Measurements from ENCODE around the gene GPS2.

DNA sequence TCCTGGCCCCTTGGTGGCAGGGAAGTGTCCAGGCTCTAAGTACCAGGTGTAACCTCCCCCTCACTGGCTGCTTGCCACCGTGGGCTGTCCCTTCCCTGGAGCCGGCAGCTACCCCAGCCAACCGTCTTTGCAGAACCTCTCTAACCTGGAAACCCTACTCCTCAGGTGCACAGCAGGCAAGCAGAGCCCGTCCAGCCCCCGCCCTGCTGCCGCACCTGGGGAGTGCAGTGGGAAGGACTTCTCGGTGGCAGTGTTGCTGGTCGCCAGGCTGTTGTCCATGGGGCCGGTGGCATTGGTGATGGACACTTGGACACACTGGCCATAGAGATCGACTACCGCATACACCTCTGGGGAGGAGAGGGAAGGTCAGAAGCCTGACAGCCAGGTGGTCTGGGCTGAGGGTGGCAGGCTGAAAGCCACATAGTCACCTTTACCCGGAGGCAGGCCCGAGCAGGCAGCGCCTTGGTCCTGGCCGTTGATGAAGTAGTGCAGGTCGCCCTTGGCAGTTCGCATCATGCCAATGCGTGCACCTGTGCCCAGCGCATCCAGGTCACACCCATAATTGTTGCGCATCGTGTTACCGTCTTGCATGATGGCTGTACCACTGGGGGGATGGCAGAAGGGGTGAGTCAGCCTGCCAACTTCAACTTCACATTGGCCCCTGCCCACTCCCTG, 7.5 kb upstream of the GPS2 start:
- TF ChIP-seq ZNF311 (tag by site-specific recombination; IDR thresholded peaks at IDR 0.05; ENCODE audit: borderline replicate concordance) = no peak
- no peak for TF ChIP-seq KLF8 (tag by site-specific recombination; IDR thresholded peaks at IDR 0.05)
- no peak for TF ChIP-seq MEIS1 (CRISPR knock-in tag; IDR thresholded peaks at IDR 0.05; ENCODE audit: borderline replicate concordance)
- TF ChIP-seq KLF1 (tag by site-specific recombination; IDR thresholded peaks at IDR 0.05) = no peak
- TF ChIP-seq, protein P1, sequence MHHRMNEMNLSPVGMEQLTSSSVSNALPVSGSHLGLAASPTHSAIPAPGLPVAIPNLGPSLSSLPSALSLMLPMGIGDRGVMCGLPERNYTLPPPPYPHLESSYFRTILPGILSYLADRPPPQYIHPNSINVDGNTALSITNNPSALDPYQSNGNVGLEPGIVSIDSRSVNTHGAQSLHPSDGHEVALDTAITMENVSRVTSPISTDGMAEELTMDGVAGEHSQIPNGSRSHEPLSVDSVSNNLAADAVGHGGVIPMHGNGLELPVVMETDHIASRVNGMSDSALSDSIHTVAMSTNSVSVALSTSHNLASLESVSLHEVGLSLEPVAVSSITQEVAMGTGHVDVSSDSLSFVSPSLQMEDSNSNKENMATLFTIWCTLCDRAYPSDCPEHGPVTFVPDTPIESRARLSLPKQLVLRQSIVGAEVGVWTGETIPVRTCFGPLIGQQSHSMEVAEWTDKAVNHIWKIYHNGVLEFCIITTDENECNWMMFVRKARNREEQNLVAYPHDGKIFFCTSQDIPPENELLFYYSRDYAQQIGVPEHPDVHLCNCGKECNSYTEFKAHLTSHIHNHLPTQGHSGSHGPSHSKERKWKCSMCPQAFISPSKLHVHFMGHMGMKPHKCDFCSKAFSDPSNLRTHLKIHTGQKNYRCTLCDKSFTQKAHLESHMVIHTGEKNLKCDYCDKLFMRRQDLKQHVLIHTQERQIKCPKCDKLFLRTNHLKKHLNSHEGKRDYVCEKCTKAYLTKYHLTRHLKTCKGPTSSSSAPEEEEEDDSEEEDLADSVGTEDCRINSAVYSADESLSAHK (tag by site-specific recombination; IDR thresholded peaks at IDR 0.05) = no peak
- TF ChIP-seq, protein P2, sequence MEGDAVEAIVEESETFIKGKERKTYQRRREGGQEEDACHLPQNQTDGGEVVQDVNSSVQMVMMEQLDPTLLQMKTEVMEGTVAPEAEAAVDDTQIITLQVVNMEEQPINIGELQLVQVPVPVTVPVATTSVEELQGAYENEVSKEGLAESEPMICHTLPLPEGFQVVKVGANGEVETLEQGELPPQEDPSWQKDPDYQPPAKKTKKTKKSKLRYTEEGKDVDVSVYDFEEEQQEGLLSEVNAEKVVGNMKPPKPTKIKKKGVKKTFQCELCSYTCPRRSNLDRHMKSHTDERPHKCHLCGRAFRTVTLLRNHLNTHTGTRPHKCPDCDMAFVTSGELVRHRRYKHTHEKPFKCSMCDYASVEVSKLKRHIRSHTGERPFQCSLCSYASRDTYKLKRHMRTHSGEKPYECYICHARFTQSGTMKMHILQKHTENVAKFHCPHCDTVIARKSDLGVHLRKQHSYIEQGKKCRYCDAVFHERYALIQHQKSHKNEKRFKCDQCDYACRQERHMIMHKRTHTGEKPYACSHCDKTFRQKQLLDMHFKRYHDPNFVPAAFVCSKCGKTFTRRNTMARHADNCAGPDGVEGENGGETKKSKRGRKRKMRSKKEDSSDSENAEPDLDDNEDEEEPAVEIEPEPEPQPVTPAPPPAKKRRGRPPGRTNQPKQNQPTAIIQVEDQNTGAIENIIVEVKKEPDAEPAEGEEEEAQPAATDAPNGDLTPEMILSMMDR (tag by site-specific recombination; IDR thresholded peaks at IDR 0.05) = no peak
- no peak for TF ChIP-seq TCF7L2 (IDR thresholded peaks at IDR 0.05; ENCODE audit: borderline replicate concordance, low read depth, low read length)
- TF ChIP-seq ZNF776 (tag by site-specific recombination; IDR thresholded peaks at IDR 0.05; ENCODE audit: borderline replicate concordance) = no peak
- no peak for TF ChIP-seq ZNF335 (tag by site-specific recombination; conservative IDR thresholded peaks at IDR 0.05)
- no peak for TF ChIP-seq ZBTB48 (tag by site-specific recombination; IDR thresholded peaks at IDR 0.05)
- no peak for TF ChIP-seq ZNF561 (tag by site-specific recombination; IDR thresholded peaks at IDR 0.05; ENCODE audit: borderline replicate concordance)
- no peak for TF ChIP-seq ZBTB8A (tag by site-specific recombination; IDR thresholded peaks at IDR 0.05)

Data from HEK293 (cell line).